ENCODE results near the gene PIM3. TPM values are rescaled to one million over a fixed set of nuclear protein-coding genes. Genes with fewer than 3 reads are reported as not detected.

The PIM3 gene
- total RNA-seq, 1 experiment from 2014 or later = 48.7 TPM

DNA sequence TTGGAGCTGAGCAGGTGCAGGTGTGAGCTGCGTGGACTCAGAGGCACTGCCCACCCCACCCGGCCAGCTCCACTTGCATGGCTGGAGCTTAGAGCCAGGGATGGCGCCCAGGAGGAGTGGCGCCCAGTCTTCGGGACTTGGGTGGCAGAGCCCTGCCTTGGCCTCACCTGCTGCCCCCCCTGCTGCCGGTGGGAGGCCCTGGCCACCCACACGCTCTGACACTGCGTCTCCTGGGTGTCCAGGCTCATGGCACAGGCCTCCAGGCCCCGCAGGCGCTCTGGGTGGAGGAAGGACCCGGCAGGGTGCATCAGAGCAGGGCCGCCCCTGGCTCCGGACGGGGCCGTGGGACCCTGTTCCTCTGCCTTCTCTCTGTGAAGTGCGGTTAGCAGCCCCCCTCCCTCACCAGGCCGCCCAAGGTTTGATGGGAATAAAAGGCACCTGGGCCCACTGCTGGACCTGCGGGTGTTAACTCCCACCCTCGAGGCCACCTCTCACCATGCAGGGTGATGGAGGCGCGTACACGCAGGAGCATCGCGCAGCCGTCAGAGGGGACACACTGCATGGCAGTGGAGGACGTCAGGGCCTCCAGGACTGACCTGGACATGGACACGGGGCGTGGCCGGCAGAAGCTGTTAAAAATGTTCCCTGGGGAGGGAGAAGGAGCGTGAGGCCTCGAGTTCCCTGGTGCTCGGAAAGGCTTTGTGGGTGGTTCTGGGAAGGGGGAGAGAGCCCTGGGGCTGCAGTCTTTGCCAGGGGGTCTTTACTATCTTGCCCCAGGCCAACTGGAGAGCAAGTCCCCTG, 40.2 kb downstream of the PIM3 start:
- no peak for DNase-seq (ENCODE audit: low spot score)

DNA sequence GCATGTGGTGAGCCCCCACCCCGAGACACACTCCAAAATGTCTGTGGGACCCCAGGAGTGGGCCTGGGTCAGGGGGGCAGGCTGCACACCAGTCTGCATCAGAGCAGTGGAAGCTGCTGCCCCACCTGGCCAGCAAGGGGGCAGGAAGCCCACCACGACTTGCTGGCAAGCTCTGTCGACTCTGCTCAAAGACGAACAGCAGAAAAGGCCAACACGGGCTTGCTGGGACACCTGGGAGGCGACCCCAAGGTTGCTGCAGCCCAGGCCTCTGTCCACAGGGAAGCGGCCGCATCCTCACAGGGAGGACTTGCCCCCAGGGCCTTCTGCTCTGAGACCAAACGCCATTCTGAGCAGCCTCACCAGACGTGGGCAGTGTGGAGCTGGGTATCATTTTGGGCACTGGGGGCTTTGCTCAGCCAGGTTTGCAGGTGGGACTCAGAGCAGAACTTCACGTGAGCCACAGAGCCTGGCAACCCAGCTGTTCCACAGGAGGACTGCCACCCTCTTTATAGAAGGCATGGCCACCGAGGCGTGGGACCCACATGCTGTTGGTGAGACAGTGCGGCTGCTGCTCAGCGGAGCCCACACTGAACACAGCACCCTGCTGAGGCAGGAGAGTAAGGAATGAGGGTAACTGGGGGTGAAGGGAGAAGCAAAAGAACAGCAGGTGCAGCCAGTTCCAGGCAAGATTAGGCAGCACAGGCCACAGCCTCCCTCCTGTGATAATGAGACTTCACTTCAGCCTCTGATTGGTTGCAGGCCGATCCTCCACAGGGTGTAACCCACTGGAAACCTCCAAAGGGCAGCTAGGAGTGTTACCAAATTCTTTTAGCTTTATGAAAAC, 41.0 kb downstream of the PIM3 start:
- DNase-seq (ENCODE audit: low spot score) = no peak

GRCh38 chr22:50002791-50003190, 42.2 kb downstream of the PIM3 start:
- no peak for DNase-seq (ENCODE audit: low spot score)

DNA sequence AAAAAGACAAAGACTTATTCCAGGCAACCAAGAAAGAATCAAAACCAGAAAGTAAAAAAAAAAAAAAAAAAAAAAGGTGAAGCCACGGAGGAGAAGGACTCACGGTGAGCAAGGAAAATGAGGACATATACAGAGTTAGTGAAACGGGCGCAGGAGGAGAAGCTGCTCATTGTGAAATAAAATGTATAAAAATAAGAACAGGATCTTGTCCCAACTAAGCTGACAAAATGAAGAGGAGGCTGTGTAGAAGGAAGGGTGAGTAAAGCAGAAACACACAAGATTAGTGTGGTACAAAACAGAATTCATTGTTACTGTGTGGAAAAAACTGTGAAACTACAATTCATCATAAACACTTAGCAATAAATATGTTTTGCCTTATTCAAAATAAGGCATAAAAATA, 44.3 kb downstream of the PIM3 start:
- DNase-seq (ENCODE audit: low spot score) = no peak

DNA sequence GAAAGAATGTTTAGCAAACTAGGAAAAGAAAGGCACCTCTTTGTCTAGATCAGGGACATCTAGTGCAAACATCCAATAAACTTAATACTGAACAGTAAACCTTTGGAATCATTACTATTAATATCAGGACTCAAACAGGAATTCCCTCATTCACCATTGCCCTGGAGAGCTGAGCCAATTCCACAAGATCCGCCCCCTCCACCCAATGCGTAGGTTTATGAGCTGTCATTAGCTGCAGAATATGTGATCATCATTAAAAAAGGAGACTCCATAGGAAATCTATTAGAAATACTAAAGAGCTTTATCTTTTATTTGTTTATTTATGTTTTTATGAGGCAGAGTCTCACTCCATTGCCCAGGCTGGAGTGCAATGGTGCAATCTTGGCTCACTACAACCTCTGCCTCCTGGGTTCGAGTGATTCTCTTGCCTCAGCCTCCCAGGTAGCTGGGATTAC, 46.5 kb downstream of the PIM3 start:
- no peak for DNase-seq (ENCODE audit: low spot score)

- no peak for DNase-seq (ENCODE audit: low spot score)
These were observed 47.8 kb downstream of the PIM3 start for GRCh38 chr22:50008151-50009040.

DNA sequence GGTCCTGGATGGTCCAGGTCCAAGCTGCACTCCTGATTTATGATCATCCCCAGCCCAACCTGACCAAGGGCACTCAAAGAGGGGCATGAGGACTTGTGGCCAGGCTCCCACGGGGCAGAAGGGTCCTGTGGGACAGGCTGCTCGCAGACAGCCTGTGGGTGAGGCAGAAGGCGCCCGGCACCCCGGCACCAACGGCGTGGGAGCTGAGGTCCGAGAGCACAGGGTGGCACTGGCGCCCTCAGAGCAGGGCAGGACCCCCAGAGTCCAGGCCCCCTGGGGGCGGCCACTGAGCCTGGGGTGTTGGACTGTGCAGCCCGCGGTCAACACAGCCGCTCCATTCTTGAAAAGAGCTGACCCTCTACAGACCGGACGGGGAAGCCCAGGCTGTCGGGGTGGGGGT, 48.7 kb downstream of the PIM3 start:
- no peak for DNase-seq (ENCODE audit: low spot score)

DNA sequence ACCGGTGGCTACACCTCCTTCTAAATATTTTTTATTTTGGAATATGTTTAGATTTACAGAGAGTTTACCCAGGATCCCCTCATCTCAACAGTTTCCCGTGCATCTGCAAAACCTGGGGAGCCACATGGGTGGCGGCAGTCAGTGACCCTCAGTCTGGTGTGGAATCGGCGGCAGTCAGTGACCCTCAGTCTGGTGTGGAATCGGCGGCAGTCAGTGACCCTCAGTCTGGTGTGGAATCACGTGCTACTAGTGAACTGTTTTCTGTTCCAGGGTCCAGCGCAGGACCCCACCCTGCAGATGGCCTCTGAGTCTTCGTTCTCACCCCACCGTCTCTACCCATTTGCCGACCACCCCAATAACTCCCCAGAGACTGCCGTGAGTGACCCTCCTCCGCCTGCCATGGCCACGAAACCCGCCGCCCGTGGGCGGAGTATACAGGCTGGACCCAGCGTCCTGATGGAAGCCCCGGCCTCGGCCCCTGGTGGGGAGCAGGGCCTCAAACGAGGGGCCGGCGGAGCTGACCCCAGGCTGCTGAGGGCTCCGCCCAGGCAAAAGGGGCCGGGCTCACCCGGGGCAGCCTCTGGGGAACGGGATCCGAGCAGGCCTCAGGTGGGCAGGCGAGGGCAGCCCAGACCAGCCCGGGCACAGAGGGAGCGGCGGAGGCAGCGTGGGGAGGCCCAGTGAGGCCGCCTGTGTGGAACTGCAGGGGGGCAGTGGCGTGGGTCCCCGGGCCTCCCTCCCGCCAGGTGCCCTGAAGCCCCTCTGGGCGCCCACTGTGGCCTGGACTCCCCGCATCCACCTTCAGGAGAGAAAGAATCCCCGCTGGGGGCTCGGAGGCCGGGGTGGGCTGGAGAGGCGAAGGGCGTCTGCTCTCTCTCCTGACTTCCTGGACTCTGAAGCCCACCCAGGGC, 49.4 kb downstream of the PIM3 start:
- DNase-seq (ENCODE audit: low spot score) = no peak

DNA sequence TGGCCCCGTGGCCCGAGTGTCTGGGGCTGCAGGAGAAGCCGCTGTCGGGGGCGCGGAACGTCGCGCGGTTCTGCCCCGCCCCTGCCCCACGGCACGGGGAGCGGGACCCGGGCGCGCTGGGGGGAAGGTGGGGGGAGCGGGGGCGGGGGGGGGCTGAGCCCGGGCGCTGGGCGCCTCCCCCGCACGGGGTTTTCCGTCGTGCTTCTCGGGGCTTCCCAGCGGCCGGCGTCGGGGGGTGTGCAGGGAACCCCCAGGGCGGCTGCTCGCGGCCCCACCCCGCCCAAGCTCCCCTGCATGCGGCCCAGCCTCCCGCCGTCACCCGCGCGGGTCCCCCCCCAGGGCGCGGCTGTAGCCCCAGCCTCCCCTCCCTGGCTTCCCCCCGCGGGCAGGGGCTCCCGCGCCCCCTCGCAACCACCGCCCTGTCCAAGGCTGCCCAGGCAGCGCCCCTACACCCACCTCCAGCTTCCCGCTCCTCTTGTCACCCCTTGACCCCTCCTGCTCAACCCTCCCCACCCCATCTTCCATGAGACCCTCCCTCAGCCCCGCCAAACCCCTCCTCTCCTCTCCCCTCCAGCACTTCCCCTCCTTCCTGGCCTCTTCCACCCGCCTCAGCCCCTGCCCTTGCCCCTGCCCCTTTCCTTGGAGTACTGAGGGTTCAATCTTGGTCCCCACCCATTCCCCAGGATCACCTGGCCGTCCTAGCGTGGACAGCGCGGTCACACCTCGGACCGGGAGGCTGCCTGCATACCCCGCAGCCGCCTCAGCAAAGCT, 50.3 kb downstream of the PIM3 start:
- DNase-seq (ENCODE audit: low spot score) = no peak

GRCh38 chr22:50011447-50012210, 51.1 kb downstream of the PIM3 start:
- DNase-seq (ENCODE audit: low spot score) = no peak

DNA sequence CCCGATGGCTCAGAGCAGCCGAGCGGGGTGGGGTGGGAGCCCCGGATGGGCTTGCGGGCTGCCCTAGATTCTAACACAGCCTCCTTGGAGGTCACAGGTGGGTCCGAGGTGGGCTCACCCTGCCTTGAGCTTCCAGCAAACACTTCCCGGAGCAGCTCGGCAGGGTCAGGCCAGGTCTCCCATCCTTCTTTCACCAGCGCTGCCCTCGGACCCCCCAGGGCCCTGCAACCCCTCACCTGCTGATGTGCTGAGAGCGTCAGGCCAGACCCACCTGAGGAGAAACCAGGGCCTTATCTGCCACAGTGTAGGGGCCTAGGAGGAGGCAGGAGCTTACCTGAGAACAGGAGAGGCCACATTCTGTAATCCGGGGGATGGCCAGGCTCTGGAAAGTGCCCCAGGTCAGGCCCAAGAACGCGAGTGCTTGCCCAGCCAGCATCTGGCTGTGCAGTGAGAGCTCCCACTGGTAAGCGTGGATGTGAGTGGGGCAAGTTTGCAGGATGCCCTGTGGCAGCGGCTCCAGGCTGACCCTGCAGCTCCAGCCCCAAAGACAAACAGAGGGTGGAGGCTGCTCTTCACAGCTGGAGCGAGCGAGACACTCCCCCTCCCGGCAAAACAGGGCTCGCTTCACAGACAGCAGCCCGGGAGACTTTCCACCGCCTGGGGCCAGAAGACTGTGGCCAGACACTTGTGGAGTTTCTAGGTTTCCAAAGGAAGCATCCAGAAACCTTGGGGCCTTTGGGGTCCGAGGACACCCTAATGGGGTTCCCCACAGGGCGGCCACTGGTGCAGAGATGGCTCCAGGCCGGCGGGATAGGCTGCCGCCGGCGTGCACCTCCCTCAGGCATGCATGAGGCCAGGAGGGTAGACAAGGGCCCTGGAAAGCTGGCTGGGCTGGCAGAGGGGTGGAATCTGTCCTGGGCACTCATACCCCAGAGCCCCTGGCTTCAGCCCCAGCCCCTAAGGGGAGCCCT, 51.9 kb downstream of the PIM3 start, which contains the start of gene IL17REL:
Gene IL17REL (minus strand): TSS at position 555 of the 971 bp plus-strand sequence. CDS start 119 bp downstream, at position 436.
- DNase-seq (ENCODE audit: low spot score) = no peak

Other genes starting within 250 kb of the PIM3 start
- gene BRD1, start 132.9 kb upstream of the PIM3 start, total RNA-seq (2014; rRNA removed; shearing (Covaris generic)) = 8.0 and 11.1 TPM in 2 replicates
- 7.8 and 8.1 TPM in 2 replicates for gene ZBED4, start 106.9 kb upstream of the PIM3 start, total RNA-seq (2014; rRNA removed; shearing (Covaris generic))
- gene ALG12, start 42.3 kb upstream of the PIM3 start, total RNA-seq (2014; rRNA removed; shearing (Covaris generic)) = 8.8 and 10.4 TPM in 2 replicates
- 41.9 and 48.3 TPM in 2 replicates for gene CRELD2, start 42.1 kb upstream of the PIM3 start, total RNA-seq (2014; rRNA removed; shearing (Covaris generic))
- gene IL17REL, start 52.0 kb downstream of the PIM3 start, total RNA-seq (2014; rRNA removed; shearing (Covaris generic)) = not detected in 2 replicates
- not detected in 2 replicates for gene TTLL8, start 97.5 kb downstream of the PIM3 start, total RNA-seq (2014; rRNA removed; shearing (Covaris generic))
- gene MLC1, start 124.7 kb downstream of the PIM3 start, total RNA-seq (2014; rRNA removed; shearing (Covaris generic)) = 0.02 and 0.10 TPM in 2 replicates
- 2.0 and 3.0 TPM in 2 replicates for gene MOV10L1, start 129.2 kb downstream of the PIM3 start, total RNA-seq (2014; rRNA removed; shearing (Covaris generic))
- gene PANX2, start 210.0 kb downstream of the PIM3 start, total RNA-seq (2014; rRNA removed; shearing (Covaris generic)) = 1.4 and 1.5 TPM in 2 replicates
- gene TRABD, start 225.1 kb downstream of the PIM3 start, total RNA-seq (2014; rRNA removed; shearing (Covaris generic)) = 18.9 and 19.2 TPM in 2 replicates
- 8.0 and 9.5 TPM in 2 replicates for gene SELENOO, start 240.2 kb downstream of the PIM3 start, total RNA-seq (2014; rRNA removed; shearing (Covaris generic))